DND-41 (cell line): ENCODE data around the gene PNMA6F.

ENCODE experiments used
- EZH2 ChIP-seq: IDR thresholded peaks from 3 replicates; pipeline ENCODE4 v1.6.1; 2012; ENCODE audit warnings: borderline replicate concordance, low read depth, mild to moderate bottlenecking, moderate library complexity, low read length, inconsistent platforms; ENCODE audit not compliant: severe bottlenecking
- TF ChIP-seq, protein P1 (sequence below): IDR thresholded peaks from 2 replicates; pipeline ENCODE4 v1.5.1; 2012; ENCODE audit warnings: borderline replicate concordance, low read length, moderate library complexity, mild to moderate bottlenecking; ENCODE audit not compliant: poor library complexity, severe bottlenecking; ENCODE audit errors: extremely low read depth

DNA sequence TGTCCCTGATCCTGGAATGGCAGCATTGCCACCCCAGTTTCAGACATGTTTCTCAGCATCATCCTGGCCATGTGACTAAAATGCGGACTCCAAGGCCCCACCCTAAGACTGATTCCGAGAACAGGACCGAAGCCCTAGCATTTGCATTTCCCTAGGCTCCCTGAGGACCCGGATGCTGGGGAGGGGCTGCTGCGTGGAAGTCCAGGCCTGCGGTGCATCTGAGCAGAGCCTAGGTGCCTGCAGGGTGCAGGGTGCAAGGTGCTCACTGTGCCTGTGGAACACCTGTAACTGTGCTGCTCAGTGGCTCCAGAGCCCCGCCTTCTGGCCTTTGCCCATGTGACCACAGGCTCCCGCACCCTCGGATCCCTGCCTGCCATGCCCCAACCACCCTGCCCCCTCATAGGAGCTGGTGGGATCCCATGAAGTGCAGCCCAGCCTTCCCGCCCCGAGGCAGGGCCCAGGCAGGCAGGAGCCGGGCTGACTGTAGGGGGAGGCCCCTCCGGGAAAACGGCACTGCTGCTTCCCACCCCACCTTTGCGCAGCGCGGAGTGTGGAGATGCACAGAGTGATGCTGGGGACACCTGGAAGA, 14.9 kb downstream of the PNMA6F start:
- TF ChIP-seq, protein P1, sequence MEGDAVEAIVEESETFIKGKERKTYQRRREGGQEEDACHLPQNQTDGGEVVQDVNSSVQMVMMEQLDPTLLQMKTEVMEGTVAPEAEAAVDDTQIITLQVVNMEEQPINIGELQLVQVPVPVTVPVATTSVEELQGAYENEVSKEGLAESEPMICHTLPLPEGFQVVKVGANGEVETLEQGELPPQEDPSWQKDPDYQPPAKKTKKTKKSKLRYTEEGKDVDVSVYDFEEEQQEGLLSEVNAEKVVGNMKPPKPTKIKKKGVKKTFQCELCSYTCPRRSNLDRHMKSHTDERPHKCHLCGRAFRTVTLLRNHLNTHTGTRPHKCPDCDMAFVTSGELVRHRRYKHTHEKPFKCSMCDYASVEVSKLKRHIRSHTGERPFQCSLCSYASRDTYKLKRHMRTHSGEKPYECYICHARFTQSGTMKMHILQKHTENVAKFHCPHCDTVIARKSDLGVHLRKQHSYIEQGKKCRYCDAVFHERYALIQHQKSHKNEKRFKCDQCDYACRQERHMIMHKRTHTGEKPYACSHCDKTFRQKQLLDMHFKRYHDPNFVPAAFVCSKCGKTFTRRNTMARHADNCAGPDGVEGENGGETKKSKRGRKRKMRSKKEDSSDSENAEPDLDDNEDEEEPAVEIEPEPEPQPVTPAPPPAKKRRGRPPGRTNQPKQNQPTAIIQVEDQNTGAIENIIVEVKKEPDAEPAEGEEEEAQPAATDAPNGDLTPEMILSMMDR: no peak
- TF ChIP-seq EZH2: no peak
